GM21723 (cell line): ENCODE measurements around the gene TMEM184C.

Source experiments
- ATAC-seq: cut with Tn5 transposase; IDR thresholded peaks from one replicate; pipeline ENCODE4 v1.9.1; 2021; ENCODE audit warnings: mild to moderate bottlenecking, moderate library complexity; ENCODE audit not compliant: unreplicated experiment

TMEM184C gene

DNA sequence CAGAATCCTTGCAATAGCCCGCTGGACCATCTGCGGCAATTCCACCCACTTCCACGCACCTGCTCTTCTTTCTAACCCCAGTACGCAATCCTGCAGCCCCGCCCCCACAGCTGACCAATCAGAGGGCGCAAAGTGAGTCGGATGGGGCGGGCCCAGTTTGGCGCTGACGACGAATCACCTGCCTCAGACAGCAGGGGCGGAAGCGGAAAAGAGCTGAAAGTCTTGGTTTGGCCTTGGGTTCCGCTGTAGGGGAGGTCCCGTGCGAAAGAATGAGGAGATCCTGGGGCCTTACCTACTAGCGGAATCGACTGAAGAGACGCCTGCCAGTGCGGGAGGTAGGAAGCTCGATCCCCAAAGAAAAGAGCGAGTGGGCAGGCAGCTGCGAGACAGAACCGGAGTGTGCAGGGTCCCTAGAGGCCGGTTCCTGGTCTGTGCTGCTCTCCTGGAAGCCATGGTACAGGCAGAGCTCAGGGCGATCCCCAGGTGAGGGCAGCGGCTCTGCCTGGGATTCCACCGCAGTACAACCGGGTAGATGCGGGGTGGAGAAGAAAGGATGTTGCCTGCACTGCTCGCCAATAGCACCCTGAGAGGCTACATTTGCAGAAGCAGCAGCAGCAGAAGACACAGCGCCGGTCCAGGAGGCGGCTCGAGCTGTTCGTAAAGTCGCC lies at the start of gene TMEM184C:
Gene TMEM184C (plus strand): TSS at position 225 of the 668 bp plus-strand sequence. CDS start 560 bp downstream, outside the sequence.
- peak; percentile 100 for ATAC-seq

GRCh38 chr4:147570616-147571015 lies 46.6 kb upstream of the TMEM184C start:
- no peak for ATAC-seq

DNA sequence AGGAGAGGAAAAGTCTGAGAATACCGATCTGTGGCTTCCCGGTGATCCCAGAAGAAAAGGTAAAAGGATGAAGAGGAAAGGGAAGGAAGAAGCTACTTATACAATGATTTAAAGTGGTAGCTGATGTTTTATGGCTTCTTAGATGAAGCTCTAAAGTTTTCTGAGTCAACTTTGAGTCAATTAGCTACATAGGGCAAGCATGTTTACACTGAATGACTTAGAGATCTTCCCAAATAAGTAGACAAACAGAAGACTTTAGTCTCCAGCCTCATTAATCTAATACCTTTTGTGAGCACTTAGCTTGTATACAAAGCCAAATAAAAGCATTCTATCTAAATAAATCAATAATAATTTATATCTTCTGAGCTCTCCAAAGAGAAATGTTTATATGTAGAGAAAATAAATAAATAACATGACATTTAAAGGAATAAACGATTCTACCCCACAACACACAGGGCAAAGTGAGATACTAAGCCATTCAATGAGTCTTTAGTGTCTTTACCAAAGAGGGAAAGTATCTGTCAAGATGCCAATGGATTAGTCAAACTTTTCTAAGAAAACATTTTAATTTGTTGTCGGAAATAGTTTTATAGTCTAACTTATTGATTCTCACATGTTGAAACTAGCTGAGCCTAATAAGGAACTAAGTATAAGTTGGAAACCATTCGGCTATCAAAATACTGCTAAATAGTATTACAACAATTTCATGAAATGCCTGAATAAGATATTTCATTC lies 46.0 kb upstream of the TMEM184C start:
- no peak for ATAC-seq

DNA sequence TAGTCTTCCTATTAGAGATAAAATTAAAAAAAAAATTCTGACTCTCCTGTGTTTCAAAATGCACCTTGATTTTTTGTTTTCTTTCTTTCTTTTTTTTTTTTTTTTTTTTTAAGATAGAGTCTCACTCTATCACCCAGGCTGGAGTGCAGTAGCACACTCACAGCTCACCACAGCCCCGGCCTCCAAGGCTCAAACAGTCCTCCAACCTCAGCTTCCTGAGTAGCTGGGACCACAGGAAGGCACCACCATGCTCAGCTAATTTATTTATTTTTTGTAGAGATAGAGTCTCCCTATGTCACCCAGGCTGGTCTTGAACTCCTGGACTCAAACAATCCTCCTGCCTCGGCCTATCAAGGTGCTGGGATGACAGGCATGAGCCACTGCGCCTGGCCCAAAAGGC lies 41.1 kb upstream of the TMEM184C start:
- no peak for ATAC-seq

DNA sequence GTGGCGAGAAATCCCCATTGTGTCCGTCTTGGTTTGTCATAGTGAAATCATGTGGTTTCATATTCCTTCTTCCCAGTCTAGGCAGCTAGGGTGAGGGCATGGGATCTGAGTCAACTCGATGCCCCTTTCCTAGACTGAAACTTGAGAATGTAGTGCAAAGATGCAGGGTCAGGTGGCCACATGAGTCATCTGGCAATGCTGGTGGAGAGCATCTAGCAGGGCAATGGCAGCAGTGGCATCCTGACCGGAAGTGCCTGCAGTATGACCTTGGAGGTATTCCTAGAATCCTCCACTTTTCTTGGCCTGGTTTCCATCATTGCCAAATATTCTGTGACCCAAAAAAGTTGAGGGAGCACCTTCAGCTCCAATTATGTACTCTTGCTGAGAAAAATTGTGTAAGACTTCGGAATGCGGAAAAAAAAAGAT lies 39.1 kb upstream of the TMEM184C start:
- no peak for ATAC-seq

DNA sequence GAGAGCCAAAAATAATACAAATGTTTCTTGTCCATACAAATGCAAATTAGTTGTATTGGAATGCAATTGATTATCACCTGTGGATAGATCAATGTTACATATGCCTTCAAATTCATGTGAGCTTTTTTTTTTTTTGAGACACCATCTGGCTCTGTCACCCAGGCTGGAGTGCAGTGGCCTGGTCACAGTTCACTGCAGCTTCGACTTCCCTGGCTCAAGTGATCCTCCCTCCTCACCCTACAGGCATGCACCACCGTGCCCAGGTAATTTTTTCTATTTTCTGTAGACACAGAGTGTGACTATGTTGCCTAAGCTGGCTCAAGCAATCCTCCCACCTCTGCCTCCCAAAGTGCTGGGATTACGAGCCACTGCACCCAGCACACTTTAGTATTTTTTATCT lies 38.6 kb upstream of the TMEM184C start:
- no peak for ATAC-seq

GRCh38 chr4:147580396-147580795 lies 36.8 kb upstream of the TMEM184C start:
- ATAC-seq = no peak

GRCh38 chr4:147581606-147582350 lies 35.4 kb upstream of the TMEM184C start:
- no peak for ATAC-seq

DNA sequence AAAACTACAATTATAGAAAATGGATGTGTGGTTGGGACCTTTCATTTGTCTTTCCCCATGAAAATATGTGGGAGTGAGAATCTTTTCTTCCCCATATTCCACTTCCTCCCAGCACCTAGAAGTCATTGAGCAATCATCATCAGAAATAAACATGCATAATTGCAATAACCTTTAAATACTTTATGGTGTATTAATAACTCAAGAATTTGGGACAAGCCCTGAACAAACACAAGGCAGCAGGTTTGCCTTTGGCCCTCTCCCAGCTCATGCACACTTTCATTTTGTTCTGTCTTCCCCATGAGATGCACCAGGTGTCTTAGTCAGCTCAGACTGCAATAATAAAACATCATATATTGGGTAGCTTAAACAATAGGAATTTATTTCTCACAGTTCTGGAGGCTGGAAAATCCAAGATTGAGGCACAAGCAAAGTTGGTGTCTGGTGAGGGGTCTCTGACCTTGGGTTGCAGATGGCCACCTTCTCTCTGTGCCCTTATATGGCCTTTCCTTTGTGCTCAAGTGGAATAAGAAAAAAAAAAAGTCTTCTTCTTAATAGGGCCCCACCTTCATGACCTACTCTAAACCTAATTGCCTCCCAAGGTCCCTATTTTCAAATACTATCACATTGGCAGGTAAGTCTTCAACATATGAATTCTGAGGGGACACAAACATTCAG lies 34.7 kb upstream of the TMEM184C start:
- no peak for ATAC-seq

GRCh38 chr4:147583876-147584275 lies 33.3 kb upstream of the TMEM184C start:
- ATAC-seq = no peak

DNA sequence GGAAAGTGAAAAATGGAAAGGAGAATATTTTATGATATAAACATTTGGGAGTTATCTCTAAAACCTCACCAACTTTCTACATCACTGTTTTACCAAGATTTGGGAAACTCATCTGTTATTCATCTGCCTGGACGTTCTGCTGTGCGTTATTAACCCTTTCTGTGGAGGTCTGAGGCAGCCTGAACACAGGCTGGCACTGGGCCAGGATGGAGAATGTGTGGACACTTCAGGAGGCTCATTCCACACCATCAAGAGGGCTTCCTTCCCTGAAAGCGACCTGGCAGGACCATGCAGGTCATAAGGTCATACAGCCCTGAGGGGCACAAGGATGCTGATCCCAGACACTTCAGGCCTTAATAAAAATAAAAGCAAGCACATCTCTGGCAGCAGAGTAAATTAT lies 31.2 kb upstream of the TMEM184C start:
- no peak for ATAC-seq

GRCh38 chr4:147586637-147587036 lies 30.6 kb upstream of the TMEM184C start:
- peak; percentile 83 for ATAC-seq

DNA sequence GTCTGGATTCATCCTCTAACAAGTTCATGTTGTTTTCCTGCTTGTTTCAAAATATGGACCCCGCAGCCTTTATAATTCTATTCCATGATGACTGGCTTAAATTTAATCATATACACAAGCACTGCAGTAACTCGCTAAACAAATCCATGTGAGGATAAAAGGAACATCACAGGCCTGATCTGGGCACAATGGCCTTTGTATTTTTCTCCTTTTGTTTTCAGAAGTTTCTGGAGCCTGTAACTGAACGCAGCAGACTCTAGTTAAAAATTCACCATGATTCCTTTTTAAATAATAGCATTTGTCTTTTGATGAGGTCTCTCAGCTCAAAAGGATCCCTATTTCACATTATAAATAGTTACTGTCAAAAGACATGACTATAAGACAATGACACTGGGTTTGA lies 30.2 kb upstream of the TMEM184C start:
- ATAC-seq = no peak

GRCh38 chr4:147589586-147589985 lies 27.6 kb upstream of the TMEM184C start:
- no peak for ATAC-seq

DNA sequence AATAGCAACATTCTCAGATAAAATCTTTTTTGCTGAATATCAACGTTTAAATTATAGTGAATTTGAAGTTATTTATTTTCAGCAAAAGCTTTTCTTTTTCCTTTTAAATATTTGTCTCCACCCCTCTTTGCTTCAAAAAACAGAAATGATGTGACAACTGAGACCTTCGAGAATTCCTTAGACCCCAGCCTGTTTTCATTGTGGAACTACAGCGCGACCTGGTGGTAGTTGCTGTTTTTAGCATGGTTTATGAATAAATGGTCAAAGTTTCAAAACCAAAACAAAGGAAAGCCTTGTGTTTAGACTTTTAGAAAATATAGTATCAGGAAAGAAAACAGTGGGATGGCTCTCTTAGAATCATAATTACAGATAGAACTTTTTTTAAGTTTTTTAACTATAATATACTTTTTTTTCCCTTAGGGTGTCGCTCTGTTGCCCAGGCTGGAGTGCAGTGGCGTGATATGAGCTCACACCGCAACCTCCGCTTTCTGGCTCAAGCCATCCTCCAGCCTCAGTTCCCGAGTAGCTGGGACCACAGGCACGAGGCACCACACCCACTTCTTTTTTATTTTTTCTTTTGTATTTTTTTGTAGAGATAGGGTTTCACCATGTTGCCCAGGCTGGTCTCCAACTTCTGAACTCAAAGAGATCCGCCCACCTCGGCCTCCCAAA lies 26.8 kb upstream of the TMEM184C start:
- peak; percentile 61 for ATAC-seq

GRCh38 chr4:147591106-147591505 lies 26.1 kb upstream of the TMEM184C start:
- no peak for ATAC-seq

GRCh38 chr4:147594107-147594506 lies 23.1 kb upstream of the TMEM184C start:
- ATAC-seq = no peak

- ATAC-seq = no peak
Measured at GRCh38 chr4:147594578-147594977, 22.6 kb upstream of the TMEM184C start.

DNA sequence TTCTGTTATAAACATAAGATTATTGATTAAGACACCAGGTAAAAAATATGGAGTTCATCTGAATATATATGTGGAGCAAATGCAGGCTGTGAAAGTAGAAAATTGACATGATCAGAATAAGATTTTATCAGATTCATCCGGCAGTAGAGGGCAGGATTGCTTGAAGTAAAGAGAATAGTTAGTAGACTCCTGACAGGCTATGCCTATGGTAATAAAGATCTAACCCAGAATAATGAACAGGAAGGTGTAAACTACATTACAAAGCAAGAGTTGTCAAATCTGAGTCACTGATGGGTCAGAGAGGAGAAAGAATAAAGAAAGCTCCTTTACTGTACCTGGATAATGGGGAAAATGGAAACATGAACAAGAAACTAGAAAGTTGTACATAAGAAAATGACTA lies 20.8 kb upstream of the TMEM184C start:
- no peak for ATAC-seq

DNA sequence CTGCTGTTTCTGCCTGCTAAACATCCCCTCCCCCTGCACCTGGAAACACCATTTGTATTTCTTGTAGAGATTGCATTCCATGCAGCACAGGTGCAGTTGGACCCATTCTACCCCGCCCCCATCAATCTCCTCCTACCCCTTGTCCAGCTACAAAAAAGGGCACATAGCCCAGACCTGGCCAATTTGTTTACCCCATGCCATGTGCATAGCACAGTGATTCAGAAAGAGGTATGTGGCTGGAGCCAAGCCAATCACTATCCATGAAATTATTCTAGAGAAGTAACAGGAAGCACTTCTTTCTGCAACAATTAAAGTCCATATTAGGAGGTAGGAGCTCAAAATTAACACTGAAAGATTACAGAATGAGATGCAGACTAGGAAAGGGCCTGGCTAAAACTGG lies 20.2 kb upstream of the TMEM184C start:
- ATAC-seq = no peak

DNA sequence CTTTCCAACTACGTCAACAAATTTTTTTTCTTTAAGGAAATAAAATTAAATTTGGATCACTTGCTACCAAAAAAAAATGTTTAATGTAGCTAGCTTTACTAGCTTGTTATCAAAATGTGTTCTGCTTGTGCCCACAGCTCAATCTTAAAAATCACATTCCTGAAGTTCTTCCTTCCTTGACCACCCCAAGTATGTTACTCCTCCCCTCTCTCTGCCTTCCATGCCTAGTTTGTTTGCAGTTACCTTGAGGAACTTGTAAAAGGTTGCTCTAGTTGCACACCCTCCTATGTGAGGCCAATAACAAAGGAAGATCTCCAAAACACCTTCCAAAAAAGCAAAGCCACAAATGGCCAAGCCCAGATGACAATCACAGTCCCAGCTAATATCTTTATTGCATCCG lies 19.6 kb upstream of the TMEM184C start:
- ATAC-seq = no peak
